ENCODE data around the gene CASS4.

GRCh38 chr20:56501116-56501515 is 89.1 kb downstream of the CASS4 start:
- no peak for TF ChIP-seq CTCF (conservative IDR thresholded peaks at IDR 0.05; ENCODE audit: low read length)
- TF ChIP-seq EZH2phosphoT487 (IDR thresholded peaks at IDR 0.05; ENCODE audit: borderline replicate concordance, low read depth, low read length), result no peak
